Measurements from ENCODE around the gene ELOVL2. TPM values are rescaled to one million over a fixed set of nuclear protein-coding genes. Genes with fewer than 3 reads are reported as not detected.
"Not testable (repeated sequence)": the region's sequence is repeated elsewhere in the genome, so short reads cannot be mapped to it uniquely, and the experiment has no call there.

Gene ELOVL2
- total RNA-seq, 2 experiments from 2014 or later, result not detected

GRCh38 chr6:10995114-10995707 is 48.9 kb downstream of the ELOVL2 start:
- Mint-ChIP-seq H3K9me3 (peaks cover 2% of the 10 kb centered on the region), H3K27ac (no peak overlapping the region), H3K4me1 (no peaks in the 10 kb centered on the region), H3K27me3 (peaks cover 5% of the 10 kb centered on the region), H3K36me3 (no peaks in the 10 kb centered on the region), H3K4me3 (no peak overlapping the region)
- DNase-seq, result no peak

- H3K27me3 Mint-ChIP-seq, result peaks cover 3% of the 10 kb centered on the region
- no peak overlapping the region for H3K27ac Mint-ChIP-seq
- no peak overlapping the region for H3K4me3 Mint-ChIP-seq
Measured at GRCh38 chr6:10993896-10994295, 50.2 kb downstream of the ELOVL2 start.

GRCh38 chr6:10991115-10991514 is 53.0 kb downstream of the ELOVL2 start:
- H3K4me1 Mint-ChIP-seq, result no peaks in the 10 kb centered on the region
- no peak for DNase-seq
- H3K36me3 Mint-ChIP-seq, result no peaks in the 10 kb centered on the region
- no peak overlapping the region for H3K27ac Mint-ChIP-seq
- H3K4me3 Mint-ChIP-seq, result no peak overlapping the region
- H3K9me3 Mint-ChIP-seq, result no peaks in the 10 kb centered on the region
- peaks cover 11% of the 10 kb centered on the region for H3K27me3 Mint-ChIP-seq

More at GRCh38 chr6:10993896-10994295, 50.2 kb downstream of the ELOVL2 start:
- DNase-seq, result no peak
- no peaks in the 10 kb centered on the region for H3K36me3 Mint-ChIP-seq
- no peaks in the 10 kb centered on the region for H3K4me1 Mint-ChIP-seq
- peaks cover 2% of the 10 kb centered on the region for H3K9me3 Mint-ChIP-seq

- Mint-ChIP-seq H3K9me3 (no peaks in the 10 kb centered on the region), H3K4me1 (no peaks in the 10 kb centered on the region), H3K27me3 (peaks cover 11% of the 10 kb centered on the region), H3K27ac (no peak overlapping the region), H3K36me3 (no peaks in the 10 kb centered on the region), H3K4me3 (no peak overlapping the region)
- DNase-seq, result no peak
Measured at GRCh38 chr6:10989587-10989986, 54.5 kb downstream of the ELOVL2 start.

GRCh38 chr6:10984959-10985358 is 59.1 kb downstream of the ELOVL2 start:
- not testable (repeated sequence) for H3K4me1 Mint-ChIP-seq, DNase-seq, H3K36me3 Mint-ChIP-seq, H3K27ac Mint-ChIP-seq, H3K9me3 Mint-ChIP-seq, H3K4me3 Mint-ChIP-seq
- H3K27me3 Mint-ChIP-seq, result peaks cover 11% of the 10 kb centered on the region

GRCh38 chr6:10981409-10981808 is 62.7 kb downstream of the ELOVL2 start:
- Mint-ChIP-seq H3K27me3 (no peaks in the 10 kb centered on the region), H3K4me1 (no peaks in the 10 kb centered on the region), H3K4me3 (no peak overlapping the region), H3K9me3 (no peaks in the 10 kb centered on the region), H3K27ac (no peak overlapping the region), H3K36me3 (no peaks in the 10 kb centered on the region)
- no peak for DNase-seq

GRCh38 chr6:10979603-10980002 is 64.5 kb downstream of the ELOVL2 start:
- Mint-ChIP-seq H3K4me1 (no peaks in the 10 kb centered on the region), H3K9me3 (no peaks in the 10 kb centered on the region), H3K27ac (no peak overlapping the region), H3K27me3 (no peaks in the 10 kb centered on the region), H3K36me3 (no peaks in the 10 kb centered on the region), H3K4me3 (no peak overlapping the region)
- DNase-seq, result no peak

GRCh38 chr6:10977231-10977968 is 66.7 kb downstream of the ELOVL2 start:
- H3K9me3 Mint-ChIP-seq, result no peaks in the 10 kb centered on the region
- no peak for DNase-seq
- H3K4me1 Mint-ChIP-seq, result no peaks in the 10 kb centered on the region
- no peak overlapping the region for H3K27ac Mint-ChIP-seq
- H3K27me3 Mint-ChIP-seq, result no peaks in the 10 kb centered on the region
- H3K36me3 Mint-ChIP-seq, result no peaks in the 10 kb centered on the region
- no peak overlapping the region for H3K4me3 Mint-ChIP-seq

- H3K27ac Mint-ChIP-seq, result no peak overlapping the region
- H3K4me1 Mint-ChIP-seq, result no peaks in the 10 kb centered on the region
- H3K36me3 Mint-ChIP-seq, result no peaks in the 10 kb centered on the region
- no peak overlapping the region for H3K4me3 Mint-ChIP-seq
- DNase-seq, result no peak
- no peaks in the 10 kb centered on the region for H3K27me3 Mint-ChIP-seq
- no peaks in the 10 kb centered on the region for H3K9me3 Mint-ChIP-seq
Measured at GRCh38 chr6:10976571-10976970, 67.5 kb downstream of the ELOVL2 start.

- Mint-ChIP-seq H3K27me3 (no peaks in the 10 kb centered on the region), H3K36me3 (no peaks in the 10 kb centered on the region), H3K9me3 (peaks cover 3% of the 10 kb centered on the region), H3K27ac (no peak overlapping the region), H3K4me3 (no peak overlapping the region), H3K4me1 (no peaks in the 10 kb centered on the region)
- no peak for DNase-seq
Measured at GRCh38 chr6:10972196-10972595, 71.9 kb downstream of the ELOVL2 start.

GRCh38 chr6:10970731-10971130 is 73.4 kb downstream of the ELOVL2 start:
- Mint-ChIP-seq H3K36me3 (no peaks in the 10 kb centered on the region), H3K27me3 (no peaks in the 10 kb centered on the region), H3K9me3 (peaks cover 8% of the 10 kb centered on the region), H3K4me3 (no peak overlapping the region), H3K27ac (no peak overlapping the region), H3K4me1 (no peaks in the 10 kb centered on the region)
- DNase-seq, result no peak

- no peak for DNase-seq
- no peaks in the 10 kb centered on the region for H3K27me3 Mint-ChIP-seq
- no peaks in the 10 kb centered on the region for H3K36me3 Mint-ChIP-seq
- H3K4me1 Mint-ChIP-seq, result peaks cover 3% of the 10 kb centered on the region
- peaks cover 12% of the 10 kb centered on the region for H3K9me3 Mint-ChIP-seq
- H3K27ac Mint-ChIP-seq, result no peak overlapping the region
- H3K4me3 Mint-ChIP-seq, result no peak overlapping the region
Measured at GRCh38 chr6:10968776-10969175, 75.3 kb downstream of the ELOVL2 start.

GRCh38 chr6:10964684-10965083 is 79.4 kb downstream of the ELOVL2 start:
- Mint-ChIP-seq H3K27ac (no peak overlapping the region), H3K9me3 (peaks cover 12% of the 10 kb centered on the region), H3K27me3 (peaks cover 17% of the 10 kb centered on the region), H3K4me3 (no peak overlapping the region), H3K4me1 (peaks cover 3% of the 10 kb centered on the region), H3K36me3 (no peaks in the 10 kb centered on the region)
- no peak for DNase-seq

- peaks cover 3% of the 10 kb centered on the region for H3K4me1 Mint-ChIP-seq
- H3K27ac Mint-ChIP-seq, result no peak overlapping the region
- H3K27me3 Mint-ChIP-seq, result peaks cover 17% of the 10 kb centered on the region
- H3K4me3 Mint-ChIP-seq, result no peak overlapping the region
- no peaks in the 10 kb centered on the region for H3K36me3 Mint-ChIP-seq
- H3K9me3 Mint-ChIP-seq, result peaks cover 12% of the 10 kb centered on the region
- DNase-seq, result no peak
Measured at GRCh38 chr6:10963113-10963512, 81.0 kb downstream of the ELOVL2 start.

- Mint-ChIP-seq H3K4me3 (no peak overlapping the region), H3K9me3 (peaks cover 9% of the 10 kb centered on the region), H3K36me3 (no peaks in the 10 kb centered on the region), H3K27ac (no peak overlapping the region), H3K27me3 (peaks cover 17% of the 10 kb centered on the region), H3K4me1 (peaks cover 3% of the 10 kb centered on the region)
- no peak for DNase-seq
Measured at GRCh38 chr6:10962673-10963072, 81.4 kb downstream of the ELOVL2 start.

- Mint-ChIP-seq H3K27me3 (peaks cover 17% of the 10 kb centered on the region), H3K4me3 (no peak overlapping the region), H3K36me3 (no peaks in the 10 kb centered on the region), H3K4me1 (peaks cover 3% of the 10 kb centered on the region), H3K9me3 (peaks cover 9% of the 10 kb centered on the region), H3K27ac (no peak overlapping the region)
- no peak for DNase-seq
Measured at GRCh38 chr6:10961837-10962236, 82.3 kb downstream of the ELOVL2 start.
